ENCODE results near the gene SV2B.

Gene SV2B

DNA sequence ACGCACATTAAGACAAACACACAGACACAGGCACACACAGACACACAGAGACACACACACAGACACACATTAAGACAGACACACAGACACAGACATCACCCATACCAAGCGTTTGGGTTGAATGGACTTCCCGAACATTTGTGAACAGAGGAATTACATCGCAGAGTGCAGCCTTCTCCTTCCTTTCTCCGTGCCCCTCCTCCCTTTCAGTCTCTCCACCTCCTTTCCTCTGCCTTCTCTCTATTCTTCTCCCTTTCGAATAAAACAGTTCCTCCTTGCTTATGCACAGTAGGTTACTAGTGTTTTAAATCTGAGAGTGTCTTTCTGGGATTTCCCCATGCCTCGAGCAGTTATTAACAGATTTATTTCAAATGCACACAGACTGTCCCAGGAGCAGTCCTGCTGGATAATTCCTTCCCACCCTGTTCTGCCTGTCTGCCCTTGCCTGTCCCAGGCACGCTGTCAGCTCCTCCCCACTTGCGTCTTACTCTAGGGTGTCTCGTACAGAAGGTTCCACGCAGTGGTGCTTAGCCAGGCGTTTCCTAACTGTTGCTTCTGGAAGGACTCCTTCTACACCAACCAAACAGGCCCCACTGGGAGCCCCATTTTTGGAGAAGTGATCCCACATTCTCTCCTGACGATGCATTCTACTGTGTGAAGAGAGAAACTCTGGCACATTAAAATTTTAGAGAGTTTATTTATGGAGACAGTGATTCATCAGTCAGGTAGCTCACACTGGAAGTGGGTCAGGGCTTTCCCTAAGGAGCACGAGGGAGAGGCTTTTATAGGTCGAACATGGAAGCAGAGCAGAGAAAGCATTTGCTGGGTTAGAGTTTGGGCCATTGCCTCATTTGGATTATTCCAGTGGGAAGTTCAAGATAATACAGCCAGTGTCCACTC lies 163.8 kb downstream of the SV2B start:
- peak; percentile 54 for DNase-seq (ENCODE audit: low read depth)
- H3K4me3 ChIP-seq (ENCODE audit: control insufficient read depth, low read depth, low read length), result no peak overlapping the region
- no peak for TF ChIP-seq CTCF (conservative IDR thresholded peaks at IDR 0.05; ENCODE audit: control insufficient read depth, insufficient read depth, low read depth, low read length)

DNA sequence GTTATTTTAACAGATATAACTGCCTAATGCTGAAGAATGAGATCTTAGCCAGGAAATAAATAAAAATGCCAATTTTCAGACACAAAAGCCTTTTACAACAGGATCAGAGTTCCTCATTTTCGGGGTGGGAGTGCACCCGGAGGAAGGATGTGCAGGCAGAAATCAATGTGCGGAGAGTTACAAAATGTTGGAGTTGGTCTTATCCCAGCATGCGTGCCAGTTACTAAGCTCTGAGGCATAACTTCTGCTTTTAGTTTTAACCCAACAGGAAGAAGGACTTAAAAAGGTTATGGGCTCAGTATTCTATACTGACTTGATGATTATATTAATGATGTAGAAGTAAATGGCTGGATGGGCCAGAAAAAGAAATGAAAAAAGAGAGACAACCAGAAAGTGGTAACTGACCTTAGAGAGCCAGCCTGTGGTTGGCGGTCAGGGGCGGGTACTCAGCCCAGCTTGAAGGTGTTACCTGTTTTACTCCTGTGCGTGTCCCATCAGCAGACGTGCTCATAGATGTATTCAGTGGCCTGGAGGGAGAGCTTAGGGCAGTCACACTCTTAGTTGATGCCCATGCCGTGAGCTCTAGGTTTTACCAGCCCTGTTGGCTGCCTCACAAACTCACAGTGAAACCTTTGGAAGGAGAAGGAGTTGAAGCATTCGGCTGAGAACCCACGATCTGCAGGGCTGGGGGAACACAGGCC lies 164.7 kb downstream of the SV2B start:
- TF ChIP-seq CTCF (conservative IDR thresholded peaks at IDR 0.05; ENCODE audit: control insufficient read depth, insufficient read depth, low read depth, low read length), result no peak
- H3K4me3 ChIP-seq (ENCODE audit: control insufficient read depth, low read depth, low read length), result no peak overlapping the region
- no peak for DNase-seq (ENCODE audit: low read depth)

- no peak overlapping the region for H3K4me3 ChIP-seq (ENCODE audit: control insufficient read depth, low read depth, low read length)
- no peak for TF ChIP-seq CTCF (conservative IDR thresholded peaks at IDR 0.05; ENCODE audit: control insufficient read depth, insufficient read depth, low read depth, low read length)
- no peak for DNase-seq (ENCODE audit: low read depth)
These were observed 165.4 kb downstream of the SV2B start for GRCh38 chr15:91265416-91265940.

GRCh38 chr15:91268510-91268909 lies 168.5 kb downstream of the SV2B start:
- peak; percentile 37 for TF ChIP-seq CTCF (conservative IDR thresholded peaks at IDR 0.05; ENCODE audit: control insufficient read depth, insufficient read depth, low read depth, low read length)
- no peak overlapping the region for H3K4me3 ChIP-seq (ENCODE audit: control insufficient read depth, low read depth, low read length)
- peak; percentile 11 for DNase-seq (ENCODE audit: low read depth)

GRCh38 chr15:91270747-91271146 lies 170.7 kb downstream of the SV2B start:
- TF ChIP-seq CTCF (conservative IDR thresholded peaks at IDR 0.05; ENCODE audit: control insufficient read depth, insufficient read depth, low read depth, low read length), result no peak
- no peak for DNase-seq (ENCODE audit: low read depth)
- no peak overlapping the region for H3K4me3 ChIP-seq (ENCODE audit: control insufficient read depth, low read depth, low read length)

GRCh38 chr15:91271565-91272153 lies 171.6 kb downstream of the SV2B start:
- no peak overlapping the region for H3K4me3 ChIP-seq (ENCODE audit: control insufficient read depth, low read depth, low read length)
- TF ChIP-seq CTCF (conservative IDR thresholded peaks at IDR 0.05; ENCODE audit: control insufficient read depth, insufficient read depth, low read depth, low read length), result peak; percentile 80
- DNase-seq (ENCODE audit: low read depth), result peak; percentile 70

Data from fibroblast of mammary gland (primary cell).